Articular chondrocyte of knee joint (primary cell): Measurements from ENCODE around the gene OR2T33. TPM values are rescaled to one million over a fixed set of nuclear protein-coding genes. Genes with fewer than 3 reads are reported as not detected.

Experiments
- total RNA-seq: library from RNA; depleted of rRNA; stranded (reverse); fragments of >200 nt; gene quantifications from 2 replicates; pipeline ENCODE4 v1.2.3, GENCODE V29; 2012

The OR2T33 gene, protein sequence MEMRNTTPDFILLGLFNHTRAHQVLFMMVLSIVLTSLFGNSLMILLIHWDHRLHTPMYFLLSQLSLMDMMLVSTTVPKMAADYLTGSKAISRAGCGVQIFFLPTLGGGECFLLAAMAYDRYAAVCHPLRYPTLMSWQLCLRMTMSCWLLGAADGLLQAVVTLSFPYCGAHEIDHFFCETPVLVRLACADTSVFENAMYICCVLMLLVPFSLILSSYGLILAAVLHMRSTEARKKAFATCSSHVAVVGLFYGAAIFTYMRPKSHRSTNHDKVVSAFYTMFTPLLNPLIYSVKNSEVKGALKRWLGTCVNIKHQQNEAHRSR
- not detected in 2 replicates for total RNA-seq

DNA sequence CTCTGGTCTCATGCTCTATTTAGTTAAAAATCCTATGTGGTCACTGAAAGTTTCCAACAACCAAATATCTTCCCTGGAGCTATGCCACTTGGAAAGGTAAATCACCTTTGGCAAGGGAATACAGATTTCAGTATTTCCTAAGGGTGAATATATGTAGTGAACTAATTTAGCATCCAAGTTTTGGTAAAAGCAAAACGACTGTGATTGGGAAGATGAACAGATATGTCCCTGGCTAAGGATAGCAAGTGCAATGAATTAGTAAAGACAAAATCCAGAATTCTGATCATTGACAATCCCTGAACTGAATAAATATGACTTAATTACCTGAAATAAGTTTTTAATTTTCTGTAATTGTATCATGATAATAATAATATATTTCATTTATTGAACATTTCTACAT lies at the start of gene OR2T33:
OR2T33 (minus strand) TSS at position 101 of the 400 bp plus-strand sequence. CDS start 4,162 bp downstream, outside the sequence.

DNA sequence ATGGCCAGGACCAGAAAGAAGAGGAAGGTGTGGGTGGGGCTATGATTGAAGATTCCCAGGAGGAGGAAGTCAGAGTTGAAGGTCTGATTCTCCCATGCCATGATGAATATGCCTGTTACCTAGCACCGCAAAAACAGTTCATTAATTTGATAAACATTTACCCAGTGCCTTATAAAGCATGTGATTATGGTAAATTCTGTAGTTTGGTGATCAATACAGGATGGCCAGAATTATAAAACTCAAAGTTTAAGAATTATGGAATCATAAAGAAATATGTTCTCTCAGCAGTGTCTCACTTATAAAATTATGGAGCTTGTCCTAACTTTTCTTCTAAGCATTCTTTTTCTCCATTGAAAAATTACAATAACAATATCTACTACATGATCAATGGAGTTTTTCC lies 46.7 kb upstream of the OR2T33 start, which contains the start of gene OR2M7:
OR2M7 (minus strand) TSS at position 101 of the 400 bp plus-strand sequence; CDS start at position 101, 0 bp downstream.

DNA sequence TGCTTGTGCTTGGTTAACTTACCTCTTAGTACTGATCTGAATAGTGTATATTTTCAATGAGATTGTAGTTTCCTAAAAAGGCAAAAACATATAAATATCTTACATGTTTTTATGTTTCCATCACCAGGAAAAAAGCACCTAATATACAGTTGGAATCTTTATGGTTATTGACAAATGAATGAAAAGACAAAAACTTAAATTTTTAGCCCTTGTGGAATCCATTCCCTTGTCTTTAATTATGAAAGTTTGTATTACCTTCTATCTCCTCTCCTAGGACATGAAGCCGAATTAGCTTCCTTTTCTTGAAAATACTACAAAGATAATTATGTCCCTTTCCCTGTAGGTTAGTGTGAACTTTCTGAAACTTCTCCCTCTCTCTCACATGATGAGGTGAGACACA lies 25.5 kb upstream of the OR2T33 start, which contains the start of gene OR2T12:
OR2T12 (minus strand) TSS at position 101 of the 400 bp plus-strand sequence. CDS start 7,846 bp downstream, outside the sequence.

DNA sequence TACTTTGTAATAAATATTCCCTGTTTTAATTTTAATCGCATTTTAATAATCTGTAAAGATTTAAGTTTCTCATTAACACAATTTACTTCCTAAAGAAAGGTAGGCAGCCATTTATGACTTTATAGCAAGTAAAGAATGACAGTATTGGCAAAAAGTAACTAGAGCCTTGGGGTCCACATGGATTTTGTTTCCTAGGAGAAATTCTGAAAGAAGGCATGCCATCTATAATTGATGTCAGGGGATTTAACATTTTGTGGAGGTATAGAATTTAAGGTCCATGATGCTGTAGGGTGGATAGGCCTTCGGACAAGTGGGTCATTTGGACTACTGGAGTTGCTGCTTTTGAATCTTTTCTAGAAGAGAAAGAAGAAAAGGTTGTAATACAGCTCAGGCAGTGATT lies 46.7 kb downstream of the OR2T33 start, which contains the start of gene OR2M4:
OR2M4 (plus strand) TSS at position 301 of the 400 bp plus-strand sequence. CDS start 7,512 bp downstream, outside the sequence.

Other genes with a start within 250 kb of the OR2T33 start
- gene OR2L2, start 247.9 kb downstream of the OR2T33 start, total RNA-seq, result under 0.01 TPM in 2 replicates
- not detected in 2 replicates for gene OR2L3, start 231.1 kb downstream of the OR2T33 start, total RNA-seq
- gene OR2L13, start 182.8 kb downstream of the OR2T33 start, total RNA-seq, result not detected in 2 replicates
- not detected in 2 replicates for gene OR2M5, start 132.8 kb downstream of the OR2T33 start, total RNA-seq
- gene OR2M2, start 103.2 kb downstream of the OR2T33 start, total RNA-seq, result not detected in 2 replicates
- gene OR2M3, start 80.7 kb downstream of the OR2T33 start, total RNA-seq, result not detected in 2 replicates
- not detected in 2 replicates for gene OR2M4, start 46.6 kb downstream of the OR2T33 start, total RNA-seq
- not detected in 2 replicates for gene OR2T12, start 25.4 kb upstream of the OR2T33 start, total RNA-seq
- gene OR2M7, start 46.6 kb upstream of the OR2T33 start, total RNA-seq, result not detected in 2 replicates
- not detected in 2 replicates for gene OR14C36, start 70.8 kb upstream of the OR2T33 start, total RNA-seq
- not detected in 2 replicates for gene OR2T4, start 83.7 kb upstream of the OR2T33 start, total RNA-seq
- not detected in 2 replicates for gene OR2T6, start 97.8 kb upstream of the OR2T33 start, total RNA-seq
- gene OR2T1, start 125.1 kb upstream of the OR2T33 start, total RNA-seq, result not detected in 2 replicates
- not detected in 2 replicates for gene OR2T2, start 167.7 kb upstream of the OR2T33 start, total RNA-seq
- not detected in 2 replicates for gene OR2T3, start 195.4 kb upstream of the OR2T33 start, total RNA-seq
- not detected in 2 replicates for gene OR2T5, start 210.6 kb upstream of the OR2T33 start, total RNA-seq
- under 0.01 TPM in 1 of 2 replicates, not detected in the other for gene OR2G6, start 230.1 kb upstream of the OR2T33 start, total RNA-seq